SK-N-MC (cell line): Measurements from ENCODE around the gene PCDHA10.
"Not testable (repeated sequence)": the region's sequence is repeated elsewhere in the genome, so short reads cannot be mapped to it uniquely, and the experiment has no call there.

Source experiments
- DNase-seq: peaks from one replicate; pipeline ENCODE4 v3.0.0-alpha.2; 2011; ENCODE audit warnings: low read depth, low spot score
- H3K27ac ChIP-seq: fragments of 200-600 bp; sonication (generic); 2 replicates; pipeline ENCODE4 v1.5.1; 2016; ENCODE audit warnings: mixed run types
- H3K36me3 ChIP-seq: fragments of 200-600 bp; sonication (generic); 2 replicates; pipeline ENCODE4 v1.6.1; 2017; ENCODE audit warnings: antibody characterized with exemption, low read length, mixed read lengths; ENCODE audit not compliant: insufficient read depth
- H3K4me3 ChIP-seq: fragments of 200-600 bp; sonication (generic); 2 replicates; pipeline ENCODE4 v1.5.1; 2016
- H3K9ac ChIP-seq: fragments of 200-600 bp; sonication (generic); 2 replicates; pipeline ENCODE4 v1.8.0; 2017; ENCODE audit warnings: mixed run types, mixed read lengths; ENCODE audit not compliant: insufficient read length
- H3K9me3 ChIP-seq: fragments of 200-600 bp; sonication (generic); 2 replicates; pipeline ENCODE4 v1.6.1; 2017; ENCODE audit warnings: low read depth, mild to moderate bottlenecking, antibody characterized with exemption, low read length, moderate library complexity, mixed read lengths
- EZH2 ChIP-seq: fragments of 200-600 bp; sonication (generic); IDR thresholded peaks from one replicate; pipeline ENCODE4 v1.6.1; 2017; ENCODE audit warnings: antibody characterized with exemption
- FOXP2 ChIP-seq: optimal IDR thresholded peaks from 2 replicates; pipeline ENCODE3; 2011; ENCODE audit warnings: mild to moderate bottlenecking, moderate library complexity; ENCODE audit not compliant: insufficient read depth; ENCODE audit errors: extremely low read length, control extremely low read depth
- POLR2AphosphoS5 ChIP-seq: IDR thresholded peaks from 2 replicates; pipeline ENCODE4 v1.6.1; 2012; ENCODE audit warnings: mild to moderate bottlenecking, low read depth, low read length, borderline replicate concordance

Gene PCDHA10

DNA sequence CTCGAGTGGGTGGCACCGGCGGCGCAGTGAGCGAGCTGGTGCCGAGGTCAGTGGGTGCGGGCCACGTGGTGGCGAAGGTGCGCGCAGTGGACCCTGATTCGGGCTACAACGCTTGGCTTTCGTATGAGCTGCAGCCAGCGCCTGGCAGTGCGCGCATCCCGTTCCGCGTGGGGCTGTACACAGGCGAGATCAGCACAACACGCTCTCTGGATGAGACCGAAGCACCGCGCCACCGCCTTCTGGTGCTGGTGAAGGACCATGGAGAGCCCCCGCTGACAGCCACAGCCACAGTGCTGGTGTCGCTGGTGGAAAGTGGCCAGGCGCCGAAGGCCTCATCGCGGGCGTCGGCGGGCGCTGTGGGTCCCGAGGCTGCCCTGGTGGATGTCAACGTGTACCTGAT lies 32.2 kb upstream of the PCDHA10 start:
- Histone ChIP-seq H3K4me3 (no peak overlapping the region), H3K36me3 (no peaks in the 10 kb centered on the region), H3K27ac (no peak overlapping the region), H3K9me3 (no peaks in the 10 kb centered on the region; the same call in 1 of the 2 replicates), H3K9ac (no peak overlapping the region)
- TF ChIP-seq POLR2AphosphoS5 (no peak), EZH2 (no peak), FOXP2 (no peak)
- no peak for DNase-seq

DNA sequence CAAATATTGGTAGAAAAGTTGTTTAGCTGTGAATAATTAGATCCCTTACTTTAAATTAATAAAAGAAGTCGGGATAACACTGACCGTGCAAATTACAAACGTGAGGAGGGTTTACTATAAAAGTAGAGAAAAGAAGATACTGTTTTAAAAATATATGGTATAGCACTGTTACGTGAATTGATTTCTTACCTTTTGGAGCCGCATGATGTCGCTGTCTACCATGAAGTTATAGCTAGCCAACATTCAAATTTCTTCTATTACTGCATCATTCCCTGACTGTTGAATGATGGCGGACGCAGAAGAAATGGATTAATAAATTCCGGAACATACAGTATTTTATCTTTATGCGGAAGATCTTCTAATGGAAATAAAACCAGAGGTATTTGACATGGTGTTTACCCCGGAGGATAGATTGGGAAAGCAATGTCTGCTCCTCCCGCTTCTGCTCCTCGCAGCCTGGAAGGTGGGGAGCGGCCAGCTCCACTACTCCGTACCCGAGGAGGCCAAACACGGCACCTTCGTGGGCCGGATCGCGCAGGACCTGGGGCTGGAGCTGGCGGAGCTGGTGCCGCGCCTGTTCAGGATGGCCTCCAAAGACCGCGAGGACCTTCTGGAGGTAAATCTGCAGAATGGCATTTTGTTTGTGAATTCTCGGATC lies 27.9 kb upstream of the PCDHA10 start, which contains the start of gene PCDHA6:
Gene PCDHA6, plus strand, starts transcription at position 257 of the 658 bp plus-strand sequence. Its CDS starts 132 bp downstream, at position 389.
- no peak for DNase-seq
- TF ChIP-seq EZH2 (no peak), FOXP2 (no peak), POLR2AphosphoS5 (no peak)
- Histone ChIP-seq H3K9ac (no peak within 1 kb of the TSS), H3K36me3 (no peaks in the 10 kb centered on the region), H3K4me3 (no peak within 1 kb of the TSS), H3K27ac (no peak within 1 kb of the TSS), H3K9me3 (no peaks in the 10 kb centered on the region; the same call in 1 of the 2 replicates)

GRCh38 chr5:140828362-140828737 lies 27.3 kb upstream of the PCDHA10 start:
- Histone ChIP-seq H3K9me3 (no peaks in the 10 kb centered on the region; the same call in 1 of the 2 replicates), H3K4me3 (no peak overlapping the region), H3K27ac (no peak overlapping the region), H3K9ac (no peak overlapping the region), H3K36me3 (no peaks in the 10 kb centered on the region)
- no peak for DNase-seq
- TF ChIP-seq EZH2: no peak
- TF ChIP-seq POLR2AphosphoS5: no peak
- TF ChIP-seq FOXP2: no peak

GRCh38 chr5:140829511-140830501 lies 25.9 kb upstream of the PCDHA10 start:
- not testable (repeated sequence) for H3K36me3 ChIP-seq, H3K9ac ChIP-seq, H3K9me3 ChIP-seq, H3K4me3 ChIP-seq, DNase-seq, H3K27ac ChIP-seq

GRCh38 chr5:140833993-140834392 lies 21.7 kb upstream of the PCDHA10 start, which contains the start of gene PCDHA7:
TSS of gene PCDHA7 (plus strand) at chr5:140834269. CDS start at chr5:140834384, 115 bp downstream.
- TF ChIP-seq FOXP2 (no peak), EZH2 (no peak), POLR2AphosphoS5 (no peak)
- Histone ChIP-seq H3K27ac (no peak within 1 kb of the TSS), H3K4me3 (no peak within 1 kb of the TSS)

GRCh38 chr5:140834439-140835008 lies 21.2 kb upstream of the PCDHA10 start:
- not testable (repeated sequence) for H3K9me3 ChIP-seq, DNase-seq, H3K9ac ChIP-seq, H3K36me3 ChIP-seq, H3K27ac ChIP-seq, H3K4me3 ChIP-seq

More at GRCh38 chr5:140833993-140834392, 21.7 kb upstream of the PCDHA10 start, which contains the start of gene PCDHA7:
- DNase-seq: no peak
- Histone ChIP-seq H3K9ac (no peak within 1 kb of the TSS), H3K36me3 (no peaks in the 10 kb centered on the region), H3K9me3 (no peaks in the 10 kb centered on the region)

- no peak overlapping the region for H3K9ac ChIP-seq
- no peaks in the 10 kb centered on the region for H3K9me3 ChIP-seq
- no peak overlapping the region for H3K27ac ChIP-seq
- no peak overlapping the region for H3K4me3 ChIP-seq
- no peak for DNase-seq
- no peak for TF ChIP-seq POLR2AphosphoS5
- no peak for TF ChIP-seq EZH2
- no peak for TF ChIP-seq FOXP2
- no peaks in the 10 kb centered on the region for H3K36me3 ChIP-seq
Measured at GRCh38 chr5:140835622-140836510, 19.8 kb upstream of the PCDHA10 start.
